Measurements from ENCODE around the gene PNMA1. TPM values are rescaled to one million over a fixed set of nuclear protein-coding genes. Genes with fewer than 3 reads are reported as not detected.

The PNMA1 gene
- total RNA-seq, 6 donors from 2014 or later: 9.9 to 28.9 (median 15.2) TPM

- ATAC-seq (ENCODE audit: low FRiP score in 2 of 2): no peak
These were observed 880 bp downstream of the PNMA1 start for GRCh38 chr14:73713206-73713802.

GRCh38 chr14:73712540-73713180 is 1.5 kb downstream of the PNMA1 start:
- 38 to 44% methylated on average over 20 of the region's 20 CpGs for WGBS, 2 donors
- DNase-seq (no peak), ATAC-seq (ENCODE audit: low FRiP score in 2 of 2) (peak; percentile 7 to 19)
- H3K27ac ChIP-seq: peak overlapping the region; percentile 40 to 91 (median 45)
- TF ChIP-seq EP300 (IDR thresholded peaks at IDR 0.05) (no peak), POLR2A (IDR thresholded peaks at IDR 0.05) (no peak), CTCF (IDR thresholded peaks at IDR 0.05) (no peak), POLR2AphosphoS5 (IDR thresholded peaks at IDR 0.05) (no peak)
- peaks cover 0 to 19% (median 13%) of the 10 kb centered on the region in 4 donors for H3K36me3 ChIP-seq
- no peaks in the 10 kb centered on the region for H3K9me3 ChIP-seq
- H3K4me3 ChIP-seq: peak overlapping the region; percentile 17 to 94 (median 76)
- peaks cover 13 to 37% (median 22%) of the 10 kb centered on the region in 4 donors for H3K4me1 ChIP-seq
- H3K27me3 ChIP-seq: no peaks in the 10 kb centered on the region

More at GRCh38 chr14:73713206-73713802, 880 bp downstream of the PNMA1 start:
- peak overlapping the region; percentile 62 to 94 (median 88) for H3K4me3 ChIP-seq
- H3K27ac ChIP-seq: peak overlapping the region; percentile 84 to 91 (median 90)
- 14 to 26% methylated on average over 21 of the region's 21 CpGs for WGBS, 2 donors
- DNase-seq: no peak
- no peaks in the 10 kb centered on the region for H3K9me3 ChIP-seq
- peaks cover 13 to 37% (median 22%) of the 10 kb centered on the region in 4 donors for H3K4me1 ChIP-seq
- no peaks in the 10 kb centered on the region for H3K27me3 ChIP-seq
- H3K36me3 ChIP-seq: peaks cover 0 to 25% (median 20%) of the 10 kb centered on the region in 4 donors
- no peak for TF ChIP-seq POLR2A (IDR thresholded peaks at IDR 0.05)
- TF ChIP-seq POLR2AphosphoS5 (IDR thresholded peaks at IDR 0.05): no peak
- no peak for TF ChIP-seq EP300 (IDR thresholded peaks at IDR 0.05)
- no peak for TF ChIP-seq CTCF (IDR thresholded peaks at IDR 0.05)

- peak overlapping the region; percentile 40 to 91 (median 45) for H3K27ac ChIP-seq
- H3K4me3 ChIP-seq: peak overlapping the region; percentile 17 to 94 (median 76)
- no peak for ATAC-seq (ENCODE audit: low FRiP score in 2 of 2)
- no peaks in the 10 kb centered on the region for H3K9me3 ChIP-seq
- H3K27me3 ChIP-seq: no peaks in the 10 kb centered on the region
- peaks cover 13 to 37% (median 22%) of the 10 kb centered on the region in 4 donors for H3K4me1 ChIP-seq
- H3K36me3 ChIP-seq: peaks cover 0 to 13% (median 8%) of the 10 kb centered on the region in 4 donors
- no peak for DNase-seq
- 16 to 25% methylated on average over 7 to 11 of the region's 11 CpGs for WGBS, 2 donors
- TF ChIP-seq CTCF (IDR thresholded peaks at IDR 0.05): no peak
- no peak for TF ChIP-seq EP300 (IDR thresholded peaks at IDR 0.05)
- no peak for TF ChIP-seq POLR2A (IDR thresholded peaks at IDR 0.05)
- no peak for TF ChIP-seq POLR2AphosphoS5 (IDR thresholded peaks at IDR 0.05)
These were observed 2.1 kb downstream of the PNMA1 start for GRCh38 chr14:73712071-73712506.

- peaks cover 13 to 37% (median 22%) of the 10 kb centered on the region in 4 donors for H3K4me1 ChIP-seq
- no peaks in the 10 kb centered on the region for H3K9me3 ChIP-seq
- no peak overlapping the region for H3K4me3 ChIP-seq
- TF ChIP-seq POLR2AphosphoS5 (IDR thresholded peaks at IDR 0.05) (no peak), POLR2A (IDR thresholded peaks at IDR 0.05) (no peak), EP300 (IDR thresholded peaks at IDR 0.05) (no peak), CTCF (IDR thresholded peaks at IDR 0.05) (no peak)
- H3K36me3 ChIP-seq: peaks cover 0 to 3% (median 1%) of the 10 kb centered on the region in 4 donors
- H3K27ac ChIP-seq: no peak overlapping the region
- no peaks in the 10 kb centered on the region for H3K27me3 ChIP-seq
- WGBS, 2 donors: 86 to 93% methylated on average over 5 of the region's 5 CpGs
- DNase-seq: no peak
- no peak for ATAC-seq (ENCODE audit: low FRiP score in 2 of 2)
These were observed 3.4 kb downstream of the PNMA1 start for GRCh38 chr14:73710737-73711136.
